HCT116 (cell line): Measurements from ENCODE around the gene ERAL1. TPM values are rescaled to one million over a fixed set of nuclear protein-coding genes. Genes with fewer than 3 reads are reported as not detected.

Experiments
- ATAC-seq: fragments of 200-7000 bp; cut with Tn5 transposase; 2 replicates; pipeline ENCODE4 v1.9.1; 2020; ENCODE audit warnings: mild to moderate bottlenecking, moderate library complexity
- BruUV-seq: library from RNA; stranded (reverse); fragments of 400-500 nt; replicated peaks from 2 replicates; lab custom pipeline; 2021; lab: Mats Ljungman, UMichigan
- CTCF ChIA-PET: fragments of 300-600 bp; sonication (Branson Sonifier 250); formaldehyde crosslinking; loops from one replicate; lab custom pipeline; 2021; ENCODE audit warnings: antibody characterized with exemption; lab: Charles Lee
- POLR2A ChIA-PET: fragments of 300-600, 350-600 bp; sonication (Branson Sonifier 250); formaldehyde crosslinking; loops from one replicate; lab custom pipeline; 2021; ENCODE audit warnings: antibody characterized with exemption; lab: Charles Lee
- RAD21 ChIA-PET, 2 experiments: fragments of 300-600 bp; sonication (Branson Sonifier 250); formaldehyde crosslinking; loops; one replicate each; lab custom pipeline; 2023; ENCODE audit warnings: low total read pairs in 2 of 2; ENCODE audit not compliant: uncharacterized antibody in 2 of 2, unreplicated experiment in 2 of 2, low non-redundant PET in 1 of 2; lab: Charles Lee
- DNase-seq: peaks from one replicate; pipeline ENCODE4 v3.0.0-alpha.2; 2010; ENCODE audit warnings: low read depth, low spot score
- H2AFZ ChIP-seq: fragments of 200-600 bp; shearing (Covaris generic), sonication (generic); 2 replicates; pipeline ENCODE4 v1.6.1; 2017; ENCODE audit warnings: low read depth, mixed run types, mixed read lengths, antibody characterized with exemption, low read length; ENCODE audit not compliant: poor library complexity, severe bottlenecking
- H3K27ac ChIP-seq: 2 replicates; pipeline ENCODE4 v1.5.1; 2012; ENCODE audit warnings: low read depth, low read length
- H3K27me3 ChIP-seq: fragments of 200-600 bp; sonication (generic); 2 replicates; pipeline ENCODE4 v1.6.1; 2016; ENCODE audit warnings: mixed run types, low read length, mixed read lengths; ENCODE audit not compliant: insufficient read depth
- H3K36me3 ChIP-seq, 2 experiments: fragments of 200-500 bp in 1 of 2; fragments of 200-600 bp in 1 of 2; sonication (Bioruptor generic) in 1 of 2; sonication (generic) in 1 of 2; 2 replicates each; pipeline versions ENCODE4 v1.5.1 to v1.6.1; 2014 to 2016; ENCODE audit warnings: low read length in 2 of 2, inconsistent platforms in 1 of 2, mixed read lengths in 1 of 2, mixed run types in 1 of 2; ENCODE audit not compliant: insufficient read depth in 2 of 2, control insufficient read depth in 1 of 2
- H3K4me1 ChIP-seq, 2 experiments: fragments of 200-600 bp in 1 of 2; sonication (generic) in 1 of 2; 2 replicates each; pipeline versions ENCODE4 v1.5.1 to v1.6.1; 2012 to 2017; ENCODE audit warnings: low read length in 2 of 2, inconsistent platforms in 1 of 2, mild to moderate bottlenecking in 1 of 2, mixed read lengths in 1 of 2, mixed run types in 1 of 2, moderate library complexity in 1 of 2; ENCODE audit not compliant: insufficient read depth in 2 of 2, control insufficient read depth in 1 of 2
- H3K4me2 ChIP-seq: fragments of 200-600 bp; sonication (generic); 2 replicates; pipeline ENCODE4 v1.6.1; 2017; ENCODE audit warnings: mixed run types, low read length, mixed read lengths
- H3K4me3 ChIP-seq, 2 experiments: fragments of 200-600 bp in 1 of 2; sonication (generic) in 1 of 2; replicated peaks in 1 of 2; 2 replicates each; pipeline ENCODE4 v1.5.1; 2011 to 2016; ENCODE audit warnings: low read length in 2 of 2, control low read depth in 1 of 2, low read depth in 1 of 2, mild to moderate bottlenecking in 1 of 2, mixed read lengths in 1 of 2, mixed run types in 1 of 2
- H3K79me2 ChIP-seq: fragments of 200-600 bp; sonication (generic); 2 replicates; pipeline ENCODE4 v1.6.1; 2017; ENCODE audit warnings: mild to moderate bottlenecking, mixed run types, low read length, moderate library complexity, mixed read lengths; ENCODE audit not compliant: insufficient read depth
- H3K9ac ChIP-seq: fragments of 200-600 bp; sonication (generic); 2 replicates; pipeline ENCODE4 v1.6.1; 2016; ENCODE audit warnings: low read length, mixed read lengths
- H3K9me2 ChIP-seq: fragments of 200-600 bp; sonication (generic), shearing (Covaris generic); 2 replicates; pipeline ENCODE4 v1.6.1; 2017; ENCODE audit warnings: mixed run types, mild to moderate bottlenecking, moderate library complexity; ENCODE audit not compliant: insufficient read depth
- H3K9me3 ChIP-seq, 2 experiments: fragments of 200-500 bp in 1 of 2; fragments of 200-600 bp in 1 of 2; sonication (Bioruptor generic) in 1 of 2; sonication (generic) in 1 of 2; 2 replicates each; pipeline ENCODE4 v1.6.1; 2014 to 2017; ENCODE audit warnings: low read length in 2 of 2, mixed read lengths in 2 of 2, inconsistent platforms in 1 of 2, low read depth in 1 of 2, mild to moderate bottlenecking in 1 of 2, mixed run types in 1 of 2, moderate library complexity in 1 of 2; ENCODE audit not compliant: control insufficient read depth in 1 of 2, insufficient read depth in 1 of 2
- H4K20me1 ChIP-seq: fragments of 200-600 bp; sonication (generic), shearing (Covaris generic); 2 replicates; pipeline ENCODE4 v1.6.1; 2017; ENCODE audit warnings: mixed run types, mild to moderate bottlenecking, moderate library complexity; ENCODE audit not compliant: insufficient read depth
- CEBPB ChIP-seq: IDR thresholded peaks from 2 replicates; pipeline ENCODE4 v1.6.1; 2012; ENCODE audit warnings: low read depth
- ELF1 ChIP-seq: IDR thresholded peaks from 2 replicates; pipeline ENCODE4 v1.6.1; 2012; ENCODE audit warnings: low read depth, borderline replicate concordance
- EZH2 ChIP-seq: fragments of 200-600 bp; sonication (generic); IDR thresholded peaks from 2 replicates; pipeline ENCODE4 v1.6.1; 2017; ENCODE audit warnings: antibody characterized with exemption, mixed run types
- EZH2phosphoT487 ChIP-seq: fragments of 200-600 bp; IDR thresholded peaks from 2 replicates; pipeline ENCODE4 v1.6.1; 2018; ENCODE audit warnings: antibody characterized with exemption, borderline replicate concordance
- JUND ChIP-seq: IDR thresholded peaks from 2 replicates; pipeline ENCODE4 v1.6.1; 2012
- MAX ChIP-seq: IDR thresholded peaks from 2 replicates; pipeline ENCODE4 v1.6.1; 2012
- POLR2A ChIP-seq: IDR thresholded peaks from 2 replicates; pipeline ENCODE4 v1.7.0; 2011; ENCODE audit warnings: borderline replicate concordance; ENCODE audit not compliant: insufficient read depth, insufficient read length; ENCODE audit errors: extremely low read depth
- SIN3A ChIP-seq: IDR thresholded peaks from 2 replicates; pipeline ENCODE4 v1.6.1; 2012; ENCODE audit warnings: low read depth
- SP1 ChIP-seq: IDR thresholded peaks from 2 replicates; pipeline ENCODE4 v1.6.1; 2012; ENCODE audit warnings: low read depth
- SRF ChIP-seq: IDR thresholded peaks from 2 replicates; pipeline ENCODE4 v1.6.1; 2012; ENCODE audit warnings: low read depth
- TCF7L2 ChIP-seq: IDR thresholded peaks from 2 replicates; pipeline ENCODE4 v1.7.0; 2011; ENCODE audit warnings: borderline replicate concordance, inconsistent platforms; ENCODE audit not compliant: insufficient read depth, insufficient read length; ENCODE audit errors: extremely low read depth
- ZNF274 ChIP-seq: fragments of 200-500 bp; sonication (Bioruptor generic); IDR thresholded peaks from 2 replicates; pipeline ENCODE4 v1.6.1; 2014; ENCODE audit warnings: mild to moderate bottlenecking, low read depth, low read length, inconsistent platforms
- intact Hi-C: fragments of 100-400 bp; cut with micrococcal nuclease; formaldehyde crosslinking; loops from 2 replicates; pipeline ENCODE4 v1.10.0; 2022
- total RNA-seq: library from RNA; stranded (reverse); gene quantifications from one replicate; pipeline ENCODE4 v1.2.1, GENCODE V29; 2021; ENCODE audit not compliant: unreplicated experiment
- TF ChIP-seq, protein P1 (sequence below): IDR thresholded peaks from 2 replicates; pipeline ENCODE4 v1.6.1; 2011; ENCODE audit warnings: mild to moderate bottlenecking, low read length, moderate library complexity; ENCODE audit not compliant: insufficient replicate concordance; ENCODE audit errors: extremely low read depth
- TF ChIP-seq, protein P2 (sequence below): IDR thresholded peaks from 2 replicates; pipeline ENCODE4 v1.6.1; 2012; ENCODE audit warnings: low read depth
- TF ChIP-seq, protein P3 (sequence below): IDR thresholded peaks from 2 replicates; pipeline ENCODE4 v1.6.1; 2012

Gene ERAL1
- total RNA-seq, 1 experiment from 2014 or later: 52.0 TPM

DNA sequence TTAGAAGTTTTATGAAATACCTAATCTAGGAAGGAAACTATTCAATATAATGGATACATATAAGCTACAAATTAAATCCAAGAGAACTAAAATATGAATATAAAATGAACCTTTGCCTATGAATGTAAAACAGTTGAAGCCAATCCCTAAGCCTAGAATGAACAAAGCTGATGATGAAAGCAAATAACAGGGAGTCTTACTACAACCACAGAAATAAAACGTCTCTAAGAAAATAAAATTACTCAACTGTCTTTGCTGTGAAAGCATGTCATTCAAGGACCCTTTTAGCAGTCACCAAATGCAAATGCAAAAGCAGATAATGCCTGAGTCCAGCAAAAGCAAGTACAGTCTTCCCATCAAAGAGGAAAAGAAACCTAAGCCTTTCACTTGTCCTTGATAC, 35.2 kb upstream of the ERAL1 start:
- CTCF ChIA-PET: no interaction called here

More for the DNA sequence above, 35.2 kb upstream of the ERAL1 start:
- ChIA-PET RAD21 (no interaction called here), POLR2A (interaction anchor here (0.8 kb wide), 1 partner anchor 18 kb away, joined by 5 read pairs; no protein-coding TSS in a partner anchor)
- H3K79me2 ChIP-seq: peaks cover 65% of the 10 kb centered on the region
- no peaks in the 10 kb centered on the region for H3K36me3 ChIP-seq
- no peaks in the 10 kb centered on the region for H3K4me1 ChIP-seq
- H3K27me3 ChIP-seq: no peaks in the 10 kb centered on the region
- no peaks in the 10 kb centered on the region for H3K9me2 ChIP-seq
- intact Hi-C loops: no loop called here
- H2AFZ ChIP-seq: no peak overlapping the region
- 0 out of 2 replicates have a peak, but pooled peaks cover 4% of the 10 kb centered on the region for H4K20me1 ChIP-seq
- DNase-seq (no peak), ATAC-seq (no peak)
- H3K4me3 ChIP-seq: no peak overlapping the region
- no peak overlapping the region for H3K4me2 ChIP-seq
- TF ChIP-seq, protein P1, sequence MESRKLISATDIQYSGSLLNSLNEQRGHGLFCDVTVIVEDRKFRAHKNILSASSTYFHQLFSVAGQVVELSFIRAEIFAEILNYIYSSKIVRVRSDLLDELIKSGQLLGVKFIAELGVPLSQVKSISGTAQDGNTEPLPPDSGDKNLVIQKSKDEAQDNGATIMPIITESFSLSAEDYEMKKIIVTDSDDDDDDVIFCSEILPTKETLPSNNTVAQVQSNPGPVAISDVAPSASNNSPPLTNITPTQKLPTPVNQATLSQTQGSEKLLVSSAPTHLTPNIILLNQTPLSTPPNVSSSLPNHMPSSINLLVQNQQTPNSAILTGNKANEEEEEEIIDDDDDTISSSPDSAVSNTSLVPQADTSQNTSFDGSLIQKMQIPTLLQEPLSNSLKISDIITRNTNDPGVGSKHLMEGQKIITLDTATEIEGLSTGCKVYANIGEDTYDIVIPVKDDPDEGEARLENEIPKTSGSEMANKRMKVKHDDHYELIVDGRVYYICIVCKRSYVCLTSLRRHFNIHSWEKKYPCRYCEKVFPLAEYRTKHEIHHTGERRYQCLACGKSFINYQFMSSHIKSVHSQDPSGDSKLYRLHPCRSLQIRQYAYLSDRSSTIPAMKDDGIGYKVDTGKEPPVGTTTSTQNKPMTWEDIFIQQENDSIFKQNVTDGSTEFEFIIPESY: no peak
- TF ChIP-seq ELF1 (no peak), CEBPB (no peak), SP1 (no peak), MAX (no peak), SIN3A (no peak), EZH2 (no peak), SRF (no peak), EZH2phosphoT487 (no peak), TCF7L2 (no peak), JUND (no peak), ZNF274 (no peak), POLR2A (no peak)
- TF ChIP-seq, protein P2, sequence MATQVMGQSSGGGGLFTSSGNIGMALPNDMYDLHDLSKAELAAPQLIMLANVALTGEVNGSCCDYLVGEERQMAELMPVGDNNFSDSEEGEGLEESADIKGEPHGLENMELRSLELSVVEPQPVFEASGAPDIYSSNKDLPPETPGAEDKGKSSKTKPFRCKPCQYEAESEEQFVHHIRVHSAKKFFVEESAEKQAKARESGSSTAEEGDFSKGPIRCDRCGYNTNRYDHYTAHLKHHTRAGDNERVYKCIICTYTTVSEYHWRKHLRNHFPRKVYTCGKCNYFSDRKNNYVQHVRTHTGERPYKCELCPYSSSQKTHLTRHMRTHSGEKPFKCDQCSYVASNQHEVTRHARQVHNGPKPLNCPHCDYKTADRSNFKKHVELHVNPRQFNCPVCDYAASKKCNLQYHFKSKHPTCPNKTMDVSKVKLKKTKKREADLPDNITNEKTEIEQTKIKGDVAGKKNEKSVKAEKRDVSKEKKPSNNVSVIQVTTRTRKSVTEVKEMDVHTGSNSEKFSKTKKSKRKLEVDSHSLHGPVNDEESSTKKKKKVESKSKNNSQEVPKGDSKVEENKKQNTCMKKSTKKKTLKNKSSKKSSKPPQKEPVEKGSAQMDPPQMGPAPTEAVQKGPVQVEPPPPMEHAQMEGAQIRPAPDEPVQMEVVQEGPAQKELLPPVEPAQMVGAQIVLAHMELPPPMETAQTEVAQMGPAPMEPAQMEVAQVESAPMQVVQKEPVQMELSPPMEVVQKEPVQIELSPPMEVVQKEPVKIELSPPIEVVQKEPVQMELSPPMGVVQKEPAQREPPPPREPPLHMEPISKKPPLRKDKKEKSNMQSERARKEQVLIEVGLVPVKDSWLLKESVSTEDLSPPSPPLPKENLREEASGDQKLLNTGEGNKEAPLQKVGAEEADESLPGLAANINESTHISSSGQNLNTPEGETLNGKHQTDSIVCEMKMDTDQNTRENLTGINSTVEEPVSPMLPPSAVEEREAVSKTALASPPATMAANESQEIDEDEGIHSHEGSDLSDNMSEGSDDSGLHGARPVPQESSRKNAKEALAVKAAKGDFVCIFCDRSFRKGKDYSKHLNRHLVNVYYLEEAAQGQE: no peak
- TF ChIP-seq, protein P3, sequence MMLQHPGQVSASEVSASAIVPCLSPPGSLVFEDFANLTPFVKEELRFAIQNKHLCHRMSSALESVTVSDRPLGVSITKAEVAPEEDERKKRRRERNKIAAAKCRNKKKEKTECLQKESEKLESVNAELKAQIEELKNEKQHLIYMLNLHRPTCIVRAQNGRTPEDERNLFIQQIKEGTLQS: no peak
- no peak overlapping the region for H3K9ac ChIP-seq
- no TSS peak for BruUV-seq
- no peaks in the 10 kb centered on the region for H3K9me3 ChIP-seq
- no peak overlapping the region for H3K27ac ChIP-seq
